Activated naive CD4-positive, alpha-beta T cell treated with anti-CD3 and anti-CD28 coated beads for 36 hours (primary cell): ENCODE data around the gene PHACTR1. TPM values are rescaled to one million over a fixed set of nuclear protein-coding genes. Genes with fewer than 3 reads are reported as not detected.

ENCODE experiments used
- CTCF ChIA-PET: fragments of 350-600 bp; sonication (Branson Sonifier 250); formaldehyde crosslinking; loops from one replicate; lab custom pipeline; 2021; ENCODE audit warnings: antibody characterized with exemption; lab: Charles Lee
- DNase-seq: peaks from one replicate; pipeline ENCODE4 v3.0.0-alpha.2; 2020
- H3K27ac Mint-ChIP-seq: one replicate; pipeline ENCODE4 v1.8.0; 2021; ENCODE audit warnings: mild to moderate bottlenecking, mixed read lengths
- H3K27me3 Mint-ChIP-seq: one replicate; pipeline ENCODE4 v1.8.0; 2021; ENCODE audit warnings: low read depth, mixed read lengths
- H3K36me3 Mint-ChIP-seq: one replicate; pipeline ENCODE4 v1.8.0; 2021; ENCODE audit warnings: low read depth, mixed read lengths
- H3K4me1 Mint-ChIP-seq: one replicate; pipeline ENCODE4 v1.8.0; 2021; ENCODE audit warnings: low read depth, mixed read lengths
- H3K4me3 Mint-ChIP-seq: one replicate; pipeline ENCODE4 v1.8.0; 2021; ENCODE audit warnings: mild to moderate bottlenecking, moderate library complexity, mixed read lengths
- H3K9me3 Mint-ChIP-seq: one replicate; pipeline ENCODE4 v1.8.0; 2021; ENCODE audit warnings: mixed read lengths
- intact Hi-C: fragments of 100-400 bp; cut with micrococcal nuclease; formaldehyde crosslinking; loops from one replicate; pipeline ENCODE4 v1.15.1; 2023
- total RNA-seq, 2 experiments: library from RNA; stranded (reverse); gene quantifications; one replicate each; pipeline ENCODE4 v1.2.3, GENCODE V29; 2021

Gene PHACTR1
- total RNA-seq, 2 experiments from 2014 or later: 0.31 TPM; not detected in 1

DNA sequence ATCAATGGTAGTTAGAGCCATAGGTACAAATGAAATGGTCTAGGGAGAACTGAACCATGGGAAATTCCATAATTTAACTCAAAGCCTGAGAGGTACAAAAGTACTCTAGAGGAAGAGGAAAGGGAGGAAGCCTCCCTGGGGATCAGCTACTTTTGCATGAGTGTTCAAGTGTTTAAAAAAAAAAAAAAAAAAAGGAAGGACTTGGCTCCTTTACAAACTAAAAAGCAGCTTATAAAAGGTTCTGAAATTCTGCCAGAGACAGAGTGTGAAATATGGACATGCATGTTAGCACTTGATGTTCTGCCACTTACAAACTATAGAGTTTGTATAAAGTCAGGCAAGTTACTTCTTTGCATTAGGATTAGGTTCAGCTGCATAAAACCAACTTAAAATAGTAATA, 321.7 kb downstream of the PHACTR1 start:
- no peak for DNase-seq
- no peak overlapping the region for H3K27ac Mint-ChIP-seq
- no peaks in the 10 kb centered on the region for H3K36me3 Mint-ChIP-seq
- H3K4me1 Mint-ChIP-seq: no peaks in the 10 kb centered on the region
- H3K4me3 Mint-ChIP-seq: no peak overlapping the region
- intact Hi-C loops: no loop called here
- CTCF ChIA-PET: no interaction called here
- no peaks in the 10 kb centered on the region for H3K9me3 Mint-ChIP-seq
- peaks cover 9% of the 10 kb centered on the region for H3K27me3 Mint-ChIP-seq

- Mint-ChIP-seq H3K9me3 (no peaks in the 10 kb centered on the region), H3K36me3 (no peaks in the 10 kb centered on the region), H3K4me3 (no peak overlapping the region), H3K4me1 (no peaks in the 10 kb centered on the region), H3K27ac (no peak overlapping the region), H3K27me3 (peaks cover 9% of the 10 kb centered on the region)
- DNase-seq: no peak
- CTCF ChIA-PET: no interaction called here
- intact Hi-C loops: no loop called here
Measured at GRCh38 chr6:13038741-13039190, 322.2 kb downstream of the PHACTR1 start.

DNA sequence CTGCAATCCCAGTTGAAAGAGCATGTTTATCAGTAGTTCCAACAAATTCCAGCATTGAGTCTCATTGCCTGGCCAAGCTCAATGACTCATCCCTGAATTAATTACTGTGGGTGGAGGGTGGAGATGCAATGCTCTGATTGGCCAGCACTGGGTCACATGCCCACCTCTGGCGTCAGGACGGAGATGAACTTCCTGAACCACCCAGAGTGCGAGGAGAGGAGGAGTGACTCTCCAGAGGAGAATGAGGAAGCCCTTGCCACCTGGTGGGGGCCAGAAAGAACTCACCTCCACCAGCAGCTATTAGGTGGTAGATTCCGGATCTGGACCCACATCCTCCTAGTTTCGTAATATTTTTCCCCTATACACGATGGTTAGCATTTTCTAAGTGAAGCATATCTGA, 327.8 kb downstream of the PHACTR1 start:
- H3K4me1 Mint-ChIP-seq: no peaks in the 10 kb centered on the region
- no peak overlapping the region for H3K27ac Mint-ChIP-seq
- intact Hi-C loops: no loop called here
- DNase-seq: no peak
- H3K27me3 Mint-ChIP-seq: peaks cover 8% of the 10 kb centered on the region
- H3K9me3 Mint-ChIP-seq: no peaks in the 10 kb centered on the region
- no peaks in the 10 kb centered on the region for H3K36me3 Mint-ChIP-seq
- no peak overlapping the region for H3K4me3 Mint-ChIP-seq
- CTCF ChIA-PET: no interaction called here

GRCh38 chr6:13044896-13045295, 328.3 kb downstream of the PHACTR1 start:
- CTCF ChIA-PET: no interaction called here
- intact Hi-C loops: no loop called here
- peaks cover 8% of the 10 kb centered on the region for H3K27me3 Mint-ChIP-seq
- no peak overlapping the region for H3K4me3 Mint-ChIP-seq
- H3K4me1 Mint-ChIP-seq: no peaks in the 10 kb centered on the region
- no peak overlapping the region for H3K27ac Mint-ChIP-seq
- no peak for DNase-seq
- no peaks in the 10 kb centered on the region for H3K36me3 Mint-ChIP-seq
- H3K9me3 Mint-ChIP-seq: no peaks in the 10 kb centered on the region

DNA sequence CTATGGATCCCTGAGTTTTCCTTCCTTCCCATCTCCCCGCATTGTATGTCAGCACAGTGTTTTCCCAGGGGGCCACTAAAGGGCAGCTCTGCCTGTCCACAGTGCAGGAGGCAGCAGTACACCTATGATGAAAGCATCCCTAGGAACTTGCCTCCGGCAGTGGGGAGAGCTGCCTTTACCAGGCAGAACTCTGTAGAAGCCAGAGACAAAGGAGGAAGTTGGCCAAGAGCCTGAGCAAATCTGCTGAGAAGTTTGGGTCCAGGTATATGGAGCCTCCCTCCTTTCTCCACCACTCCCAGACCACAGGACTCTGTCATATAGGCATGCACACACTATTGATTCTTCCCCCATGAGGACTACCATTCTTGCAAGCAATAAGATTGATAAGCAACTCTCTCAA, 329.1 kb downstream of the PHACTR1 start:
- no peaks in the 10 kb centered on the region for H3K9me3 Mint-ChIP-seq
- H3K27me3 Mint-ChIP-seq: peaks cover 6% of the 10 kb centered on the region
- intact Hi-C loops: no loop called here
- DNase-seq: no peak
- H3K4me3 Mint-ChIP-seq: no peak overlapping the region
- H3K4me1 Mint-ChIP-seq: no peaks in the 10 kb centered on the region
- CTCF ChIA-PET: no interaction called here
- H3K27ac Mint-ChIP-seq: no peak overlapping the region
- H3K36me3 Mint-ChIP-seq: no peaks in the 10 kb centered on the region

GRCh38 chr6:13046084-13046483, 329.5 kb downstream of the PHACTR1 start:
- intact Hi-C loops: no loop called here
- H3K27me3 Mint-ChIP-seq: peaks cover 6% of the 10 kb centered on the region
- H3K27ac Mint-ChIP-seq: no peak overlapping the region
- CTCF ChIA-PET: no interaction called here
- H3K36me3 Mint-ChIP-seq: no peaks in the 10 kb centered on the region
- no peaks in the 10 kb centered on the region for H3K9me3 Mint-ChIP-seq
- H3K4me3 Mint-ChIP-seq: no peak overlapping the region
- no peaks in the 10 kb centered on the region for H3K4me1 Mint-ChIP-seq
- no peak for DNase-seq

- Mint-ChIP-seq H3K36me3 (no peaks in the 10 kb centered on the region), H3K27me3 (peaks cover 6% of the 10 kb centered on the region), H3K4me3 (no peak overlapping the region), H3K9me3 (no peaks in the 10 kb centered on the region), H3K27ac (no peak overlapping the region), H3K4me1 (no peaks in the 10 kb centered on the region)
- DNase-seq: no peak
- intact Hi-C loops: no loop called here
- CTCF ChIA-PET: interaction anchor here (0.6 kb wide), 1 partner anchor 14 kb away, joined by 4 read pairs; no protein-coding TSS in a partner anchor
Measured at GRCh38 chr6:13048113-13048512, 331.5 kb downstream of the PHACTR1 start.

DNA sequence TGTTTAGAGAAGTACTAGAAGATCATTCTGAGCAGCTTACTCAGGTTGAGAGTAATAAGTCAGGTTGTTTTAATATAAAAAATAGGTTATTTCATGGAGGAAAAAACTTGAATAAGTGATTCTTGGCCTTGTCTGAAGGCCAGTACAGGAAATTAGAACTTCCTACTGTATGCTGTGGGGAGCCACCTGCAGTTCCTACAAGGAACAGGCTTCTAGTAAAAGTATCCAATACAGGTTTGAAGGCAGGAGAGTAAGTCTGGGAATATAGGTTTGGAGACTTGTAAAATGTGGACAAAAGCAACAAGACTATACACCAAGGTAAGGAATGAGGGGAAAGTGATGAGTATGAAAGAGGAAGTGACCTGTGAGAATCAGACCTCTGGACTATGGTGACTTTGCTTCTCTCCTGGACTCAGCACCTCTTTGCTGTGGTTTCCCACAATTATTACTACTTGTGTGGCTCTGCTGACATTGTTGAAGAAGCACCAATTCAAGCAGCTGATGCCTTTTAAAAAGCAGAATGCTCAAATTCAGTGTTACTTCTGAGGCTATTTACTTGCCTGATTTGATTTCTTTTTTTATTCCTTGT, 333.2 kb downstream of the PHACTR1 start:
- peaks cover 9% of the 10 kb centered on the region for H3K27me3 Mint-ChIP-seq
- H3K4me3 Mint-ChIP-seq: no peak overlapping the region
- no peak for DNase-seq
- H3K27ac Mint-ChIP-seq: no peak overlapping the region
- H3K36me3 Mint-ChIP-seq: no peaks in the 10 kb centered on the region
- CTCF ChIA-PET: no interaction called here
- intact Hi-C loops: no loop called here
- H3K4me1 Mint-ChIP-seq: no peaks in the 10 kb centered on the region
- no peaks in the 10 kb centered on the region for H3K9me3 Mint-ChIP-seq

GRCh38 chr6:13053006-13053461, 336.5 kb downstream of the PHACTR1 start:
- no peaks in the 10 kb centered on the region for H3K9me3 Mint-ChIP-seq
- no peak for DNase-seq
- no peaks in the 10 kb centered on the region for H3K36me3 Mint-ChIP-seq
- no peak overlapping the region for H3K4me3 Mint-ChIP-seq
- peaks cover 19% of the 10 kb centered on the region for H3K27me3 Mint-ChIP-seq
- CTCF ChIA-PET: no interaction called here
- no peak overlapping the region for H3K27ac Mint-ChIP-seq
- H3K4me1 Mint-ChIP-seq: no peaks in the 10 kb centered on the region
- intact Hi-C loops: no loop called here

DNA sequence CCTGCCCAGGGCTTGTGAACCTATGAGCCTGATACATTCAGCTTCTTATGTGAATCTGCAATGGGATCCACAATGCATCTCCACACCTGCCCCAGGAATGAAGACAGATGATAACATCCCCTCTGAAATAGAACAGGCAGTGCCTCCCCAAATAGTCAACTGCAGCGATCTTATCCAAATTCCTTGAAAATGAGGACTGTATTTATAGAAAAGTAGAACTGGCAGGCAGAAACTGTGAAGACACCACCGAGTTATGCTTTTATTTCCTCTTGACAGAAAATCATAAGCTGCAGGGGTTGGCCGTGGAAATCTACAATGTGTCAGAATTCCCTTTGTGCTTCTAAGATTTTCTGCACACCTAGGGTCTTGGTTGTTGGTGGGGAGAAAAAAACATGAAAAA, 341.5 kb downstream of the PHACTR1 start:
- peaks cover 16% of the 10 kb centered on the region for H3K27me3 Mint-ChIP-seq
- DNase-seq: no peak
- no peak overlapping the region for H3K27ac Mint-ChIP-seq
- H3K4me1 Mint-ChIP-seq: no peaks in the 10 kb centered on the region
- H3K9me3 Mint-ChIP-seq: no peaks in the 10 kb centered on the region
- H3K4me3 Mint-ChIP-seq: no peak overlapping the region
- intact Hi-C loops: no loop called here
- CTCF ChIA-PET: interaction anchor here (0.6 kb wide), 1 partner anchor 9 kb away, joined by 4 read pairs; no protein-coding TSS in a partner anchor
- H3K36me3 Mint-ChIP-seq: no peaks in the 10 kb centered on the region

DNA sequence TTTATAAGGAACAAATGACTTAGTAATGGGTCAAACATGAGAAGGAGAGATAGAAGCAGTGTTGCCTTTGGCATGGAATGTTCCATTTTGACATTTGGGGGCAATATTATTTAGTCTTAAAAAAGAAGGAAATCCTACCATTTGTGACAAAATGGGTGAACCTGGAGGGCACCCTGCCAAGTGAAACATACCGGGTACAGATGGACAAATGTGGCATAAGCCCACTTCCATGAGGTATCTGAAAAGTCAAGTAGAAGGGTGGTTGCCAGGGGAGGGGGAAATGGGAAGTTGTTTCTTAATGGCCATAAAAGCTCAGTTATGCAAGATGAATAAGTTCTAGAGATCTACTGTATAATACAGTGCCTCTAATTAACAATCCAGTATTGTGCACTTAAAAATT, 342.5 kb downstream of the PHACTR1 start:
- DNase-seq: no peak
- H3K4me1 Mint-ChIP-seq: no peaks in the 10 kb centered on the region
- CTCF ChIA-PET: no interaction called here
- no peak overlapping the region for H3K4me3 Mint-ChIP-seq
- H3K27me3 Mint-ChIP-seq: peaks cover 10% of the 10 kb centered on the region
- no peaks in the 10 kb centered on the region for H3K9me3 Mint-ChIP-seq
- H3K36me3 Mint-ChIP-seq: no peaks in the 10 kb centered on the region
- intact Hi-C loops: no loop called here
- no peak overlapping the region for H3K27ac Mint-ChIP-seq

DNA sequence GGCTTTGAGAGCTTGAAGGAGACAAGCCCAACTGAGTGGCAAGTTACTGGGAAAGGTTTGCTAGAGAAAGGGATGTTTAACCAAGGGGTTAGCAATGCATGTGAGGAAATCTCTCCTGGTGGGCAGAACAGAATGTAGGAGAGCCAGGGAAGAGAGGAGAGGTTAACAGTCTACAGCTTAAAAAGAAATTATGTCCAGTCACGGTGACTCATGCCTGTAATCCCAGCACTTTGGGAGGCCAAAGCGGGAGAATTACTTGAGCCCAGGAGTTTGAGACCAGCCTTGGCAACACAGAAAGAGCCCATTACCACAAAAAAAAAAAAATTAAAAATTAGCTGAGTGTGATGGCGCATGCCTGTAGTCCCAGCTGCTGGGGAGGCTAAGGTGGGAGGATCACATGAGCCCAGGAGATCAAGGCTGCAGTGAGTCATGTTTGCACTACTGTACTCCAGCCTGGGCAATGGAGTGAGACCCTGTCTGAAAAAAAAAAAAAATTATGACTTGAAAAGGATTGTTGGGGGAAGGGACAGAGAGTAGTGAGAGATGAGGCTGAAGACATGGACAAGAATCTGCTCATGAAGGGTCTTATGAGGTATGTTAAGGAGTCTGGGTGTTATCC, 346.8 kb downstream of the PHACTR1 start:
- Mint-ChIP-seq H3K9me3 (no peaks in the 10 kb centered on the region), H3K4me1 (no peaks in the 10 kb centered on the region), H3K27me3 (peaks cover under 1% of the 10 kb centered on the region), H3K36me3 (no peaks in the 10 kb centered on the region), H3K4me3 (no peak overlapping the region), H3K27ac (no peak overlapping the region)
- CTCF ChIA-PET: no interaction called here
- DNase-seq: no peak
- intact Hi-C loops: no loop called here

DNA sequence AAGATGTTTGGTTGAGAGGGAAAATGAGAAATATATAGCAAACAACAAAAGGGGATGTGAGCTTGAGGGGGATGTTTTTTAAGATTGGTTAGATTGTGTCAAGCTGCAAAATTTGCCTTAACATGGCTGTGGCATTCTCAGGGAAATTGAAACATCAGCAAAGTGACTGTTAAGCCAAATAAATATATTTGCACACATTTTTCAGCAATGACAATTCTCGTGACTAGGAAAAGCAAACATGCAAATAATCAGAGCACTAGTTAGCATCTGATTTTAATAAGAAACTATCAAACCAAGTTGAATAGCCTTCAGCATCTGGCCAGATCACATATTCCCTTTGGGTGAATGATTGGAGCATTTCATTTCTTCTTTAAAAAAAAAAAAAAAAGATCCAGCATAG, 349.0 kb downstream of the PHACTR1 start:
- Mint-ChIP-seq H3K27me3 (peaks cover 2% of the 10 kb centered on the region), H3K9me3 (no peaks in the 10 kb centered on the region), H3K36me3 (no peaks in the 10 kb centered on the region), H3K4me1 (no peaks in the 10 kb centered on the region), H3K4me3 (no peak overlapping the region), H3K27ac (no peak overlapping the region)
- CTCF ChIA-PET: interaction anchor here (0.6 kb wide), 1 partner anchor 230 kb away, joined by 3 read pairs; no protein-coding TSS in a partner anchor
- no peak for DNase-seq
- intact Hi-C loops: no loop called here
